HUDEP-2 (cell line): Measurements from ENCODE around the gene FAM110A.
"Not testable (repeated sequence)": the region's sequence is repeated elsewhere in the genome, so short reads cannot be mapped to it uniquely, and the experiment has no call there.

ENCODE experiments used
- DNase-seq, 76 experiments: peaks; one replicate each; lab custom pipeline; 2025; ENCODE audit not compliant: unreplicated experiment in 76 of 76; lab: John Stamatoyannopoulos, UW

The FAM110A gene

GRCh38 chr20:892371-892770 is 58.9 kb downstream of the FAM110A start:
- DNase-seq: not testable (repeated sequence)
